HEK293 (cell line): ENCODE data around the gene PDCD4.
A peak's percentile ranks its signal among the peaks of the same experiment; 100 is the strongest.

ENCODE experiments used
- CTCF ChIA-PET: fragments of 350-600 bp; formaldehyde crosslinking; extraction: SDS; loops from one replicate; lab custom pipeline; 2021; ENCODE audit warnings: antibody characterized with exemption; lab: Yijun Ruan, JAX
- POLR2A ChIA-PET: fragments of 300-600 bp; formaldehyde crosslinking; extraction: SDS; loops from one replicate; lab custom pipeline; 2020; ENCODE audit warnings: antibody characterized with exemption, inconsistent platforms; lab: Yijun Ruan, JAX
- H3K27ac ChIP-seq: fragments of 200-500 bp; sonication (Bioruptor generic); 2 replicates; pipeline ENCODE4 v1.5.1; 2014; ENCODE audit warnings: low read depth, low read length, control low read depth, inconsistent platforms; ENCODE audit errors: extremely low read depth
- H3K36me3 ChIP-seq, 2 experiments: fragments of 200-500 bp in 1 of 2; sonication (Bioruptor generic) in 1 of 2; 1 replicate in 1 of 2; 2 replicates in 1 of 2; pipeline ENCODE4 v1.5.1; 2014 to 2017; ENCODE audit warnings: inconsistent platforms in 2 of 2, low read length in 2 of 2; ENCODE audit not compliant: control insufficient read depth in 2 of 2, insufficient read depth in 1 of 2
- H3K4me1 ChIP-seq: fragments of 200-500 bp; sonication (Bioruptor generic); 2 replicates; pipeline ENCODE4 v1.5.1; 2014; ENCODE audit warnings: mild to moderate bottlenecking, low read length, inconsistent platforms; ENCODE audit not compliant: control insufficient read depth, insufficient read depth
- H3K4me3 ChIP-seq: 2 replicates; pipeline ENCODE4 v1.5.1; 2011; ENCODE audit warnings: low read depth, mild to moderate bottlenecking, control low read depth, low read length, moderate library complexity
- H3K9me3 ChIP-seq: fragments of 200-500 bp; sonication (Bioruptor generic); 2 replicates; pipeline ENCODE4 v1.5.1; 2014; ENCODE audit warnings: low read depth, low read length, inconsistent platforms; ENCODE audit not compliant: control insufficient read depth, insufficient read depth
- BCL11B ChIP-seq: fragments of 450-650 bp; formaldehyde crosslinking; IDR thresholded peaks from 2 replicates; pipeline ENCODE4 v1.5.1; 2016; ENCODE audit warnings: low read depth, missing biosample characterization, missing genetic modification characterization
- FEZF1 ChIP-seq: fragments of 450-650 bp; formaldehyde crosslinking; IDR thresholded peaks from 2 replicates; pipeline ENCODE4 v1.5.1; 2016; ENCODE audit warnings: missing biosample characterization, missing genetic modification characterization
- KLF9 ChIP-seq: fragments of 450-650 bp; formaldehyde crosslinking; IDR thresholded peaks from 2 replicates; pipeline ENCODE4 v1.5.1; 2016; ENCODE audit warnings: missing biosample characterization, missing genetic modification characterization, low read depth
- SCRT1 ChIP-seq: fragments of 450-650 bp; formaldehyde crosslinking; IDR thresholded peaks from 2 replicates; pipeline ENCODE4 v1.5.1; 2016; ENCODE audit warnings: missing biosample characterization, missing genetic modification characterization, borderline replicate concordance
- SCRT2 ChIP-seq: fragments of 450-650 bp; formaldehyde crosslinking; IDR thresholded peaks from 2 replicates; pipeline ENCODE4 v1.5.1; 2016; ENCODE audit warnings: missing biosample characterization, missing genetic modification characterization
- ZBTB21 ChIP-seq: fragments of 450-650 bp; formaldehyde crosslinking; IDR thresholded peaks from 2 replicates; pipeline ENCODE4 v1.5.1; 2017; ENCODE audit warnings: missing biosample characterization, missing genetic modification characterization
- ZBTB6 ChIP-seq: fragments of 450-650 bp; formaldehyde crosslinking; IDR thresholded peaks from 2 replicates; pipeline ENCODE4 v1.5.1; 2017; ENCODE audit warnings: missing biosample characterization, missing genetic modification characterization
- ZFHX2 ChIP-seq: fragments of 450-650 bp; formaldehyde crosslinking; conservative IDR thresholded peaks from 2 replicates; pipeline ENCODE4 v1.5.1; 2016; ENCODE audit warnings: missing biosample characterization, missing genetic modification characterization
- ZFP37 ChIP-seq: fragments of 450-650 bp; formaldehyde crosslinking; IDR thresholded peaks from 2 replicates; pipeline ENCODE4 v1.5.1; 2016; ENCODE audit warnings: missing biosample characterization, missing genetic modification characterization
- ZNF10 ChIP-seq: fragments of 450-650 bp; formaldehyde crosslinking; IDR thresholded peaks from 2 replicates; pipeline ENCODE4 v1.5.1; 2017; ENCODE audit warnings: missing biosample characterization, missing genetic modification characterization
- ZNF114 ChIP-seq: fragments of 450-650 bp; formaldehyde crosslinking; IDR thresholded peaks from 2 replicates; pipeline ENCODE4 v1.5.0; 2017; ENCODE audit warnings: missing biosample characterization, missing genetic modification characterization
- ZNF132 ChIP-seq: fragments of 450-650 bp; formaldehyde crosslinking; IDR thresholded peaks from 2 replicates; pipeline ENCODE4 v1.5.1; 2017; ENCODE audit warnings: missing biosample characterization, missing genetic modification characterization, borderline replicate concordance
- ZNF146 ChIP-seq: fragments of 450-650 bp; formaldehyde crosslinking; IDR thresholded peaks from 2 replicates; pipeline ENCODE4 v1.5.1; 2016; ENCODE audit warnings: missing biosample characterization, missing genetic modification characterization
- ZNF155 ChIP-seq: fragments of 450-650 bp; formaldehyde crosslinking; IDR thresholded peaks from 2 replicates; pipeline ENCODE4 v1.5.1; 2016; ENCODE audit warnings: missing biosample characterization, missing genetic modification characterization
- ZNF2 ChIP-seq: fragments of 450-650 bp; formaldehyde crosslinking; IDR thresholded peaks from 2 replicates; pipeline ENCODE4 v1.5.1; 2016; ENCODE audit warnings: missing biosample characterization, missing genetic modification characterization
- ZNF292 ChIP-seq: fragments of 450-650 bp; formaldehyde crosslinking; IDR thresholded peaks from 2 replicates; pipeline ENCODE4 v1.5.1; 2016; ENCODE audit warnings: low read depth, missing biosample characterization, missing genetic modification characterization, borderline replicate concordance
- ZNF324 ChIP-seq: fragments of 450-650 bp; formaldehyde crosslinking; IDR thresholded peaks from 2 replicates; pipeline ENCODE4 v1.5.1; 2016; ENCODE audit warnings: missing biosample characterization, missing genetic modification characterization
- ZNF391 ChIP-seq: fragments of 450-650 bp; formaldehyde crosslinking; IDR thresholded peaks from 2 replicates; pipeline ENCODE4 v1.5.1; 2016; ENCODE audit warnings: low read depth, missing biosample characterization, missing genetic modification characterization, borderline replicate concordance
- ZNF596 ChIP-seq: fragments of 450-650 bp; IDR thresholded peaks from 2 replicates; pipeline ENCODE4 v1.5.0; 2018; ENCODE audit warnings: missing biosample characterization, mild to moderate bottlenecking, missing genetic modification characterization, moderate library complexity
- ZNF664 ChIP-seq: fragments of 450-650 bp; formaldehyde crosslinking; IDR thresholded peaks from 2 replicates; pipeline ENCODE4 v1.5.1; 2016; ENCODE audit warnings: missing biosample characterization, missing genetic modification characterization
- ZNF701 ChIP-seq: fragments of 450-650 bp; formaldehyde crosslinking; IDR thresholded peaks from 2 replicates; pipeline ENCODE4 v1.5.1; 2016; ENCODE audit warnings: missing biosample characterization, missing genetic modification characterization
- ZNF792 ChIP-seq: fragments of 450-650 bp; formaldehyde crosslinking; IDR thresholded peaks from 2 replicates; pipeline ENCODE4 v1.5.1; 2016; ENCODE audit warnings: missing biosample characterization, missing genetic modification characterization
- ZSCAN5A ChIP-seq: fragments of 450-650 bp; formaldehyde crosslinking; IDR thresholded peaks from 2 replicates; pipeline ENCODE4 v1.5.1; 2016; ENCODE audit warnings: missing biosample characterization, missing genetic modification characterization
- TF ChIP-seq, protein P1 (sequence below): fragments of 450-650 bp; formaldehyde crosslinking; IDR thresholded peaks from 2 replicates; pipeline ENCODE4 v1.5.1; 2016; ENCODE audit warnings: missing biosample characterization, missing genetic modification characterization

PDCD4 gene

DNA sequence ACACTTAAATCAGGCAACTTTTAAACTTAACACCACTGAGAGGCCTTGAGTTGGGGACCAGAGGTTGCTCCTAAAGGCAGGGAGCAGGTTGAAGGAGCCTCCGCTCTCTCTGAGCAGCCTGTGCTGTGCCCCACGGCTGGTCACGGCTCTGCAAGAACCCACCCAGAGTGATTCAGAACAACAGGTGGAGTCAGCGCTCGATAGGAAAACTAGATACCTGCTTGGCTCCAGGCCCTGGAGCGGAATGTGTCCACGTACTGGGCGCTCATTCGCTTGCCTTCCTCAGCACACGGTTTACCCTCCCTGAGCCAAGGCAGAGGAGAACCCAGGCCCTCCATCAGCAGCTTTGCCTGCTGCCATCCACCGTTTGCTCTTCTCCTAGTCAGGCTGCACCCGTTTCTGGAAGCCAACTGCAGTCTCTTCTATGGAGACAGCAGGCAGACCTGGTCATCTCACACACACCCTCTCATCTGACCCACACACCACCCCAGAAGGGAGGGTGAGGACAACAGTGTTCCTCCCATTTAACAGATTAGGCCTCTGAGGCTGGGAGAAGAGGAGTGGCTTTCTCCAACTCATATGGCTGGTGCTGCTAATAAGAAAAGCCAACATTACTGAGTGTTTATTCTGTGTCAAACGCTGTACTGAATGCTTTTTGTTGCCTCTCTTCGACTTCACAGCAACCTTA is 37.6 kb upstream of the PDCD4 start:
- Histone ChIP-seq H3K27ac (no peak overlapping the region), H3K4me1 (peaks cover 2% of the 10 kb centered on the region; the same call in 1 of the 2 replicates), H3K4me3 (no peak overlapping the region), H3K9me3 (no peaks in the 10 kb centered on the region), H3K36me3 (peaks cover 3 to 14% of the 10 kb centered on the region in 2 experiments; a peak in 2 of 3 replicates)
- CTCF ChIA-PET, result interaction anchor here (0.7 kb wide), 1 partner anchor 30 kb away, joined by 3 read pairs; no protein-coding TSS in a partner anchor
- TF ChIP-seq SCRT1 (tag by site-specific recombination) (peak; percentile 61; the same call in 1 of the 2 replicates), SCRT2 (tag by site-specific recombination) (peak; percentile 80), ZNF155 (no peak), ZNF324 (tag by site-specific recombination) (no peak)
- POLR2A ChIA-PET, result no interaction called here

DNA sequence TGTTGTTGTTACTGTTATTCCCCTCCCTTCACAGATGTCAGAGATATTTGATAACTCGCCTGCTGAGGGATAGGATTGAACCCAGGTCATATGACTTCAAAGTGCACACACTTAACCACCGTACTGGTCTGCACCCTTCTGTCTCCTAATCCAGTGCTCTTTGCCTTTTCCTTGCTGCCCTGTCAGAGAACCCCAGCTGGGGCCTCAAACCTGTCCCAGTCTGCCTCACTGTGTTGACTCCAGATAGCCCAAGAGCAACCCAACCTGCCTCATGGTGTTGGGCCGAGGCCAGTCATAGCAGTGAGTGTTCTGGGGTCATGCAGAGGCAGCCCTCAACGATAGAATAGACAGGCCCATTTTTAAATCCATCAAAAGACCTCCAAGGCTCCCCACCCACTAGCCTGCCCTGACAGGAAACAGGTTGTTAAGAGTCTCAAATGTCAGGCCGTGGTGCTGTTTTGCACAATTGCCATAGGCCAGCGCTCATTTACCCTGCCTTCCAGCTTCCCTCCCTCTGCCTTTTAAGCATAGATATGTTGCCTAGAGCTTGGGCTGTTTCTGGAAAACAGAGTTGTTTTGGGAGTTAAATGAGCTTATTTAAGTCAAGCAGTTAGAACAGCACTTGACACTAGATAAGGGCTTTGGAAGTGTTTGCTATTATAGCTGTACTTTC is 37.0 kb upstream of the PDCD4 start:
- CTCF ChIA-PET, result interaction anchor here (0.7 to 0.9 kb wide), 2 partner anchors 31 to 126 kb away, joined by 3 read pairs; no protein-coding TSS in a partner anchor
- TF ChIP-seq ZBTB21 (tag by site-specific recombination) (no peak), ZFHX2 (no peak), SCRT1 (tag by site-specific recombination) (peak; percentile 41; the same call in 1 of the 2 replicates), KLF9 (no peak), ZNF146 (tag by site-specific recombination) (no peak), ZNF664 (tag by site-specific recombination) (0 out of 2 replicates have a peak, but pooled peaks have one; percentile 45), ZNF792 (tag by site-specific recombination) (no peak), FEZF1 (tag by site-specific recombination) (peak; percentile 78), ZNF292 (no peak)
- Histone ChIP-seq H3K9me3 (no peaks in the 10 kb centered on the region), H3K4me1 (peaks cover 2% of the 10 kb centered on the region; the same call in 1 of the 2 replicates), H3K36me3 (peaks cover 3 to 14% of the 10 kb centered on the region in 2 experiments; a peak in 2 of 3 replicates), H3K27ac (peak overlapping the region; percentile 27), H3K4me3 (no peak overlapping the region)
- POLR2A ChIA-PET, result interaction anchor here (0.6 kb wide), 1 partner anchor 72 kb away, joined by 5 read pairs; no protein-coding TSS in a partner anchor

- TF ChIP-seq ZBTB6 (tag by site-specific recombination), result no peak
- TF ChIP-seq ZNF2 (tag by site-specific recombination), result no peak
- no peak for TF ChIP-seq ZNF596
- TF ChIP-seq ZNF114 (tag by site-specific recombination), result no peak
- no peak for TF ChIP-seq ZNF701 (tag by site-specific recombination)
- TF ChIP-seq ZNF391 (tag by site-specific recombination), result no peak
- TF ChIP-seq ZNF132 (tag by site-specific recombination), result no peak
- TF ChIP-seq ZNF10 (tag by site-specific recombination), result no peak
- no peak for TF ChIP-seq BCL11B (tag by site-specific recombination)
- TF ChIP-seq ZNF292, result no peak
- TF ChIP-seq ZSCAN5A (tag by site-specific recombination), result no peak
- TF ChIP-seq ZFP37 (tag by site-specific recombination), result no peak
- TF ChIP-seq, protein P1, sequence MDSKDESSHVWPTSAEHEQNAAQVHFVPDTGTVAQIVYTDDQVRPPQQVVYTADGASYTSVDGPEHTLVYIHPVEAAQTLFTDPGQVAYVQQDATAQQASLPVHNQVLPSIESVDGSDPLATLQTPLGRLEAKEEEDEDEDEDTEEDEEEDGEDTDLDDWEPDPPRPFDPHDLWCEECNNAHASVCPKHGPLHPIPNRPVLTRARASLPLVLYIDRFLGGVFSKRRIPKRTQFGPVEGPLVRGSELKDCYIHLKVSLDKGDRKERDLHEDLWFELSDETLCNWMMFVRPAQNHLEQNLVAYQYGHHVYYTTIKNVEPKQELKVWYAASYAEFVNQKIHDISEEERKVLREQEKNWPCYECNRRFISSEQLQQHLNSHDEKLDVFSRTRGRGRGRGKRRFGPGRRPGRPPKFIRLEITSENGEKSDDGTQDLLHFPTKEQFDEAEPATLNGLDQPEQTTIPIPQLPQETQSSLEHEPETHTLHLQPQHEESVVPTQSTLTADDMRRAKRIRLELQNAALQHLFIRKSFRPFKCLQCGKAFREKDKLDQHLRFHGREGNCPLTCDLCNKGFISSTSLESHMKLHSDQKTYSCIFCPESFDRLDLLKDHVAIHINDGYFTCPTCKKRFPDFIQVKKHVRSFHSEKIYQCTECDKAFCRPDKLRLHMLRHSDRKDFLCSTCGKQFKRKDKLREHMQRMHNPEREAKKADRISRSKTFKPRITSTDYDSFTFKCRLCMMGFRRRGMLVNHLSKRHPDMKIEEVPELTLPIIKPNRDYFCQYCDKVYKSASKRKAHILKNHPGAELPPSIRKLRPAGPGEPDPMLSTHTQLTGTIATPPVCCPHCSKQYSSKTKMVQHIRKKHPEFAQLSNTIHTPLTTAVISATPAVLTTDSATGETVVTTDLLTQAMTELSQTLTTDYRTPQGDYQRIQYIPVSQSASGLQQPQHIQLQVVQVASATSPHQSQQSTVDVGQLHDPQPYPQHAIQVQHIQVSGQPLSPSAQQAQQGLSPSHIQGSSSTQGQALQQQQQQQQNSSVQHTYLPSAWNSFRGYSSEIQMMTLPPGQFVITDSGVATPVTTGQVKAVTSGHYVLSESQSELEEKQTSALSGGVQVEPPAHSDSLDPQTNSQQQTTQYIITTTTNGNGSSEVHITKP (tag by site-specific recombination), result no peak
- Histone ChIP-seq H3K4me1 (peaks cover 2% of the 10 kb centered on the region; the same call in 1 of the 2 replicates), H3K4me3 (no peak overlapping the region), H3K9me3 (no peaks in the 10 kb centered on the region), H3K36me3 (peaks cover 3 to 11% of the 10 kb centered on the region in 2 experiments; a peak in 2 of 3 replicates), H3K27ac (no peak overlapping the region)
- ChIA-PET POLR2A (no interaction called here), CTCF (interaction anchor here (0.9 to 1.5 kb wide), 2 partner anchors 61 to 127 kb away, joined by 3 read pairs; no protein-coding TSS in a partner anchor)
Observed at GRCh38 chr10:110835841-110836240, 35.9 kb upstream of the PDCD4 start.
